HG03460 (cell line): ENCODE data around the gene VCX3B.
"Not testable (repeated sequence)": the region's sequence is repeated elsewhere in the genome, so short reads cannot be mapped to it uniquely, and the experiment has no call there.

Source experiments
- ATAC-seq: cut with Tn5 transposase; IDR thresholded peaks from one replicate; pipeline ENCODE4 v1.9.1; 2021; ENCODE audit not compliant: unreplicated experiment

The VCX3B gene

GRCh38 chrX:8464530-8464929 is at the start of gene VCX3B:
Gene VCX3B, plus strand, starts transcription at chrX:8464830. Its CDS starts 621 bp downstream, at chrX:8465451.
- not testable (repeated sequence) for ATAC-seq

- no peak for ATAC-seq
Observed at GRCh38 chrX:8418301-8418700, 46.3 kb upstream of the VCX3B start.

GRCh38 chrX:8424912-8425311 is 39.7 kb upstream of the VCX3B start:
- ATAC-seq = no peak

GRCh38 chrX:8429692-8430249 is 34.9 kb upstream of the VCX3B start:
- no peak for ATAC-seq

GRCh38 chrX:8430444-8430843 is 34.2 kb upstream of the VCX3B start:
- no peak for ATAC-seq

- no peak for ATAC-seq
Observed at GRCh38 chrX:8432396-8432795, 32.2 kb upstream of the VCX3B start.

- ATAC-seq = no peak
Observed at GRCh38 chrX:8433109-8434062, 31.2 kb upstream of the VCX3B start.

- no peak for ATAC-seq
Observed at GRCh38 chrX:8447368-8447767, 17.3 kb upstream of the VCX3B start.

- ATAC-seq = not testable (repeated sequence)
Observed at GRCh38 chrX:8452343-8452742, 12.3 kb upstream of the VCX3B start.

- no peak for ATAC-seq
Observed at GRCh38 chrX:8453611-8454010, 11.0 kb upstream of the VCX3B start.

- ATAC-seq = no peak
Observed at GRCh38 chrX:8455557-8455956, 9.1 kb upstream of the VCX3B start.

- no peak for ATAC-seq
Observed at GRCh38 chrX:8462488-8462887, 2.1 kb upstream of the VCX3B start.

- ATAC-seq = no peak
Observed at GRCh38 chrX:8484360-8484949, 19.8 kb downstream of the VCX3B start.

GRCh38 chrX:8495036-8495435 is 30.4 kb downstream of the VCX3B start:
- not testable (repeated sequence) for ATAC-seq

GRCh38 chrX:8500203-8500602 is 35.6 kb downstream of the VCX3B start:
- ATAC-seq = no peak

- not testable (repeated sequence) for ATAC-seq
Observed at GRCh38 chrX:8502101-8502500, 37.5 kb downstream of the VCX3B start.

- no peak for ATAC-seq
Observed at GRCh38 chrX:8504451-8504850, 39.8 kb downstream of the VCX3B start.
